H9 (cell line): ENCODE data around the gene MTFMT. TPM values are rescaled to one million over a fixed set of nuclear protein-coding genes. Genes with fewer than 3 reads are reported as not detected.

Experiments
- DNase-seq: peaks from one replicate; pipeline ENCODE4 v3.0.0-alpha.2; 2017
- H2AFZ ChIP-seq: one replicate; pipeline ENCODE4 v1.6.1; 2013; ENCODE audit warnings: mild to moderate bottlenecking, low read length, control low read depth, moderate library complexity
- H2AK5ac ChIP-seq: 2 replicates; pipeline ENCODE4 v1.6.1; 2013; ENCODE audit warnings: low read length, control low read depth, mixed read lengths; ENCODE audit not compliant: insufficient read length
- H2BK120ac ChIP-seq: one replicate; pipeline ENCODE4 v1.6.1; 2013; ENCODE audit warnings: low read depth, mild to moderate bottlenecking, low read length, control low read depth, inconsistent platforms; ENCODE audit not compliant: poor library complexity, severe bottlenecking
- H2BK12ac ChIP-seq: 2 replicates; pipeline ENCODE4 v1.6.1; 2013; ENCODE audit warnings: low read length, control low read depth, mixed read lengths, low read depth; ENCODE audit not compliant: insufficient read length
- H2BK15ac ChIP-seq: 2 replicates; pipeline ENCODE4 v1.6.1; 2013; ENCODE audit warnings: low read depth, low read length, control low read depth
- H2BK20ac ChIP-seq: one replicate; pipeline ENCODE4 v1.6.1; 2013; ENCODE audit warnings: low read depth, mild to moderate bottlenecking, low read length, control low read depth, inconsistent platforms; ENCODE audit not compliant: poor library complexity, severe bottlenecking
- H2BK5ac ChIP-seq: 2 replicates; pipeline ENCODE4 v1.6.1; 2013; ENCODE audit warnings: low read length, control low read depth, mixed read lengths; ENCODE audit not compliant: insufficient read length
- H3K14ac ChIP-seq: 2 replicates; pipeline ENCODE4 v1.6.1; 2013; ENCODE audit warnings: low read length, control low read depth; ENCODE audit not compliant: insufficient read depth
- H3K18ac ChIP-seq: 2 replicates; pipeline ENCODE4 v1.6.1; 2013; ENCODE audit warnings: low read depth, mild to moderate bottlenecking, mixed read lengths, low read length, control low read depth; ENCODE audit not compliant: insufficient read length
- H3K23ac ChIP-seq: 2 replicates; pipeline ENCODE4 v1.6.1; 2013; ENCODE audit warnings: low read length, control low read depth, mixed read lengths, low read depth; ENCODE audit not compliant: insufficient read length
- H3K23me2 ChIP-seq: 2 replicates; pipeline ENCODE4 v1.6.1; 2013; ENCODE audit warnings: low read depth, mild to moderate bottlenecking, mixed read lengths, low read length, control low read depth; ENCODE audit not compliant: insufficient read length, poor library complexity, severe bottlenecking
- H3K27ac ChIP-seq: 2 replicates; pipeline ENCODE4 v1.5.1; 2013; ENCODE audit warnings: low read length, control low read depth, mixed read lengths, low read depth; ENCODE audit not compliant: insufficient read length
- H3K27me3 ChIP-seq: 2 replicates; pipeline ENCODE4 v1.6.1; 2013; ENCODE audit warnings: low read length, control low read depth, inconsistent platforms; ENCODE audit not compliant: insufficient read depth
- H3K4ac ChIP-seq: 2 replicates; pipeline ENCODE4 v1.6.1; 2013; ENCODE audit warnings: low read depth, mild to moderate bottlenecking, control low read depth, inconsistent platforms, low read length, moderate library complexity
- H3K4me1 ChIP-seq: 2 replicates; pipeline ENCODE4 v1.6.1; 2013; ENCODE audit warnings: low read length, control low read depth, inconsistent platforms; ENCODE audit not compliant: insufficient read depth
- H3K4me2 ChIP-seq: 2 replicates; pipeline ENCODE4 v1.6.1; 2013; ENCODE audit warnings: low read length, control low read depth, mixed read lengths; ENCODE audit not compliant: insufficient read length, insufficient read depth
- H3K56ac ChIP-seq: 2 replicates; pipeline ENCODE4 v1.6.1; 2013; ENCODE audit warnings: low read depth, mild to moderate bottlenecking, mixed read lengths, low read length, control low read depth; ENCODE audit not compliant: insufficient read length
- H3K79me1 ChIP-seq: 2 replicates; pipeline ENCODE4 v1.6.1; 2013; ENCODE audit warnings: low read depth, mild to moderate bottlenecking, moderate library complexity, low read length, control low read depth, inconsistent platforms; ENCODE audit not compliant: insufficient read depth, poor library complexity, severe bottlenecking
- H3K79me2 ChIP-seq: 2 replicates; pipeline ENCODE4 v1.6.1; 2013; ENCODE audit warnings: low read length, control low read depth, inconsistent platforms; ENCODE audit not compliant: insufficient read depth
- H3K9ac ChIP-seq: 2 replicates; pipeline ENCODE4 v1.6.1; 2013; ENCODE audit warnings: low read length, control low read depth, mixed read lengths; ENCODE audit not compliant: insufficient read length; ENCODE audit errors: extremely low read depth
- H3K9me3 ChIP-seq: one replicate; pipeline ENCODE4 v1.6.1; 2013; ENCODE audit warnings: low read depth, low read length, inconsistent platforms; ENCODE audit not compliant: control insufficient read depth
- H3T11ph ChIP-seq: one replicate; pipeline ENCODE4 v1.6.1; 2013; ENCODE audit warnings: mild to moderate bottlenecking, low read length, control low read depth, inconsistent platforms
- H4K20me1 ChIP-seq: one replicate; pipeline ENCODE4 v1.6.1; 2013; ENCODE audit not compliant: control insufficient read depth, insufficient read length, insufficient read depth
- H4K5ac ChIP-seq: 2 replicates; pipeline ENCODE4 v1.6.1; 2013; ENCODE audit warnings: low read depth, mild to moderate bottlenecking, mixed read lengths, low read length, control low read depth; ENCODE audit not compliant: insufficient read length
- H4K8ac ChIP-seq: replicated peaks from 2 replicates; pipeline ENCODE4 v1.6.1; 2013; ENCODE audit warnings: low read length, control low read depth, mixed read lengths, low read depth; ENCODE audit not compliant: insufficient read length
- H4K91ac ChIP-seq: 2 replicates; pipeline ENCODE4 v1.6.1; 2013; ENCODE audit warnings: low read depth, mild to moderate bottlenecking, moderate library complexity, mixed read lengths, low read length, control low read depth; ENCODE audit not compliant: insufficient read length
- H3K27ac Mint-ChIP-seq, 3 experiments: 2 replicates in 2 of 3; 3 replicates in 1 of 3; pipeline ENCODE4 v1.8.0; 2020 to 2021; ENCODE audit warnings: mixed read lengths in 3 of 3, mild to moderate bottlenecking in 1 of 3, moderate library complexity in 1 of 3
- H3K27me3 Mint-ChIP-seq: 2 replicates; pipeline ENCODE4 v1.8.0; 2021; ENCODE audit warnings: low read depth, mild to moderate bottlenecking, moderate library complexity, mixed read lengths
- H3K36me3 Mint-ChIP-seq, 3 experiments: 2 replicates in 2 of 3; 3 replicates in 1 of 3; pipeline ENCODE4 v1.8.0; 2020 to 2021; ENCODE audit warnings: low read depth in 3 of 3, mixed read lengths in 3 of 3; ENCODE audit not compliant: insufficient read depth in 1 of 3
- H3K4me1 Mint-ChIP-seq, 2 experiments: 2 replicates each; pipeline ENCODE4 v1.8.0; 2020; ENCODE audit warnings: mixed read lengths in 2 of 2
- H3K4me3 Mint-ChIP-seq, 2 experiments: 2 replicates in 1 of 2; 3 replicates in 1 of 2; pipeline ENCODE4 v1.8.0; 2020 to 2021; ENCODE audit warnings: mild to moderate bottlenecking in 2 of 2, mixed read lengths in 2 of 2, moderate library complexity in 1 of 2
- H3K9me3 Mint-ChIP-seq, 2 experiments: 2 replicates in 1 of 2; 3 replicates in 1 of 2; pipeline ENCODE4 v1.8.0; 2020; ENCODE audit warnings: mild to moderate bottlenecking in 2 of 2, mixed read lengths in 2 of 2, moderate library complexity in 1 of 2
- CTCF ChIP-seq: fragments of 200-600 bp; sonication (generic); conservative IDR thresholded peaks from 3 replicates; pipeline ENCODE4 v1.8.0; 2021; ENCODE audit warnings: antibody characterized with exemption, mild to moderate bottlenecking
- total RNA-seq: library from RNA; stranded (reverse); gene quantifications from 2 replicates; pipeline ENCODE4 v1.2.1, GENCODE V29; 2021

The MTFMT gene
- total RNA-seq, 1 experiment from 2014 or later: 16.0 TPM

GRCh38 chr15:65021488-65021887 is 8.0 kb downstream of the MTFMT start:
- Histone ChIP-seq H3K4me2 (no peak overlapping the region), H3K56ac (no peak overlapping the region)

More at GRCh38 chr15:65021488-65021887, 8.0 kb downstream of the MTFMT start:
- Histone ChIP-seq H2BK20ac (no peak overlapping the region), H3K23ac (no peak overlapping the region), H3K27me3 (no peaks in the 10 kb centered on the region), H3K27ac (no peak overlapping the region), H3K9ac (no peak overlapping the region), H4K8ac (no peak overlapping the region), H2AFZ (no peak overlapping the region), H4K91ac (no peak overlapping the region), H3K18ac (no peak overlapping the region), H3K79me2 (no peaks in the 10 kb centered on the region), H3K9me3 (no peaks in the 10 kb centered on the region), H3K14ac (no peak overlapping the region), H2BK5ac (no peak overlapping the region), H2BK15ac (no peak overlapping the region), H2BK120ac (no peak overlapping the region), H4K5ac (no peak overlapping the region), H2AK5ac (no peak overlapping the region), H3K4me1 (no peaks in the 10 kb centered on the region), H3K23me2 (no peaks in the 10 kb centered on the region), H2BK12ac (no peak overlapping the region), H3T11ph (no peak overlapping the region), H3K4ac (no peak overlapping the region), H3K79me1 (no peaks in the 10 kb centered on the region), H4K20me1 (no peaks in the 10 kb centered on the region)
- no peak overlapping the region for H3K27ac Mint-ChIP-seq
- no peaks in the 10 kb centered on the region for H3K4me1 Mint-ChIP-seq
- H3K9me3 Mint-ChIP-seq: no peaks in the 10 kb centered on the region
- no peak for DNase-seq
- no peak overlapping the region for H3K4me3 Mint-ChIP-seq
- H3K27me3 Mint-ChIP-seq: no peaks in the 10 kb centered on the region
- peaks cover 5 to 55% (median 51%) of the 10 kb centered on the region in 3 experiments; a peak in 6 of 7 replicates for H3K36me3 Mint-ChIP-seq
- TF ChIP-seq CTCF: no peak
